ENCODE measurements around the gene CTBP2. TPM values are rescaled to one million over a fixed set of nuclear protein-coding genes. Genes with fewer than 3 reads are reported as not detected.

CTBP2 gene
- total RNA-seq, 1 experiment from 2014 or later: 78.7 TPM

DNA sequence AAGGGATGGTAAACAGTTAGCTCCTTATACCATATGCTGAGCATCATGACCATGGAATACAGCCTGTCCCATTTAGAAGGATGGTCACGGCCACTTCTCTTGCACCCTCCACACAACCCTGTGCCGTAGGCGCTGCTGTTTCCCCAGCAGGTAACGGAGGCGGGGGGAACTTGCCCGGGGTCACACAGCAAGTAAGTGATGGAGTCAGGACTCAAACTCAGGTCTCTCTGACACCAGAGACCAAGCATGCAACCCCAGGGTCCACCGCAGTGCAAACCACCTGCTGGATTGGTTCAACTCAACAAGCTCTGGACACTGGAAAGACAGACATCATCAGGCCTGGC is 146.9 kb downstream of the CTBP2 start:
- Mint-ChIP-seq H3K27ac (ENCODE audit: unreplicated experiment) (no peak overlapping the region), H3K27me3 (ENCODE audit: unreplicated experiment) (no peaks in the 10 kb centered on the region), H3K9me3 (ENCODE audit: low read depth, unreplicated experiment) (no peaks in the 10 kb centered on the region), H3K4me3 (ENCODE audit: low read depth, unreplicated experiment) (no peak overlapping the region), H3K4me1 (ENCODE audit: low read depth, unreplicated experiment) (peaks cover 16% of the 10 kb centered on the region), H3K36me3 (ENCODE audit: insufficient read depth, unreplicated experiment) (peaks cover 6% of the 10 kb centered on the region)
- CTCF ChIA-PET: no interaction called here
- DNase-seq: no peak
- no TSS peak for BruUV-seq (replicated peaks)
- intact Hi-C loops (cut with micrococcal nuclease; ENCODE audit: unreplicated experiment): no loop called here
- TF ChIP-seq, protein P1, sequence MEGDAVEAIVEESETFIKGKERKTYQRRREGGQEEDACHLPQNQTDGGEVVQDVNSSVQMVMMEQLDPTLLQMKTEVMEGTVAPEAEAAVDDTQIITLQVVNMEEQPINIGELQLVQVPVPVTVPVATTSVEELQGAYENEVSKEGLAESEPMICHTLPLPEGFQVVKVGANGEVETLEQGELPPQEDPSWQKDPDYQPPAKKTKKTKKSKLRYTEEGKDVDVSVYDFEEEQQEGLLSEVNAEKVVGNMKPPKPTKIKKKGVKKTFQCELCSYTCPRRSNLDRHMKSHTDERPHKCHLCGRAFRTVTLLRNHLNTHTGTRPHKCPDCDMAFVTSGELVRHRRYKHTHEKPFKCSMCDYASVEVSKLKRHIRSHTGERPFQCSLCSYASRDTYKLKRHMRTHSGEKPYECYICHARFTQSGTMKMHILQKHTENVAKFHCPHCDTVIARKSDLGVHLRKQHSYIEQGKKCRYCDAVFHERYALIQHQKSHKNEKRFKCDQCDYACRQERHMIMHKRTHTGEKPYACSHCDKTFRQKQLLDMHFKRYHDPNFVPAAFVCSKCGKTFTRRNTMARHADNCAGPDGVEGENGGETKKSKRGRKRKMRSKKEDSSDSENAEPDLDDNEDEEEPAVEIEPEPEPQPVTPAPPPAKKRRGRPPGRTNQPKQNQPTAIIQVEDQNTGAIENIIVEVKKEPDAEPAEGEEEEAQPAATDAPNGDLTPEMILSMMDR (IDR thresholded peaks at IDR 0.05; ENCODE audit: unreplicated experiment): no peak

DNA sequence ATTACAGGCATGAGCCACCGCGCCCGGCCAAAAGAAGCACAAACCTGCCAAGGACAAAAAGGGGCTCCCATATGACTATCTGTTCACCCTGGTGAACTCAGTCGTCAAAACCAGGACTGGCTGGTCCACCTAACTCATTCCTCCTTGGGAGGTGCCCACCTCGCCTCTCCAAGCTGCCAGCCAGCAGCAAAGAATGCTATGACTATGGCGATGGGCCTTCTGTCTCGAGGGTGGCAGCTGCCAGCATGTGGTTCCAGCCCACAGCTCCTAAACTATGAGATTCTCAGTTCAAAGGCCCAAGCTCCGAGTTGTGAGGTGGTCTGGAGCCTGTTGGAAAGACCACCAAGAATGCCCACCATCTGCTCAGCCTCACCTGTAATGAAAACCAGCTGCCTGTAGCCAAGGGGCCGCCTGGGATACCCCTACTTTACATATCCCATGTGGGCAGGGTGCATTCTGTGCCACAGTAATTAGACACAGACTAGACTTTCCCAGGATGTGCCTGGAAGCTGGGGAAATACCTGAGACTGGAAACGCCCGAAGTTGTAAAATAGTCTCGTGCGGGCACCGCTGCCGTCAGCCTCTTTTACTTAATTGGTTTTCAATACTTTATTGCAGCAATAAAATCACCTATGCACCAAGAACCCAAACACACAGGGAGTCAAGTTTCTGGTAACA is 147.4 kb downstream of the CTBP2 start:
- H3K4me1 Mint-ChIP-seq (ENCODE audit: low read depth, unreplicated experiment): peaks cover 18% of the 10 kb centered on the region
- CTCF ChIA-PET: no interaction called here
- H3K4me3 Mint-ChIP-seq (ENCODE audit: low read depth, unreplicated experiment): no peak overlapping the region
- no peaks in the 10 kb centered on the region for H3K9me3 Mint-ChIP-seq (ENCODE audit: low read depth, unreplicated experiment)
- no peak for DNase-seq
- TF ChIP-seq, protein P1 (IDR thresholded peaks at IDR 0.05; ENCODE audit: unreplicated experiment): no peak
- peaks cover 6% of the 10 kb centered on the region for H3K36me3 Mint-ChIP-seq (ENCODE audit: insufficient read depth, unreplicated experiment)
- H3K27ac Mint-ChIP-seq (ENCODE audit: unreplicated experiment): no peak overlapping the region
- no peaks in the 10 kb centered on the region for H3K27me3 Mint-ChIP-seq (ENCODE audit: unreplicated experiment)
- BruUV-seq (replicated peaks): no TSS peak
- intact Hi-C loops (cut with micrococcal nuclease; ENCODE audit: unreplicated experiment): no loop called here

DNA sequence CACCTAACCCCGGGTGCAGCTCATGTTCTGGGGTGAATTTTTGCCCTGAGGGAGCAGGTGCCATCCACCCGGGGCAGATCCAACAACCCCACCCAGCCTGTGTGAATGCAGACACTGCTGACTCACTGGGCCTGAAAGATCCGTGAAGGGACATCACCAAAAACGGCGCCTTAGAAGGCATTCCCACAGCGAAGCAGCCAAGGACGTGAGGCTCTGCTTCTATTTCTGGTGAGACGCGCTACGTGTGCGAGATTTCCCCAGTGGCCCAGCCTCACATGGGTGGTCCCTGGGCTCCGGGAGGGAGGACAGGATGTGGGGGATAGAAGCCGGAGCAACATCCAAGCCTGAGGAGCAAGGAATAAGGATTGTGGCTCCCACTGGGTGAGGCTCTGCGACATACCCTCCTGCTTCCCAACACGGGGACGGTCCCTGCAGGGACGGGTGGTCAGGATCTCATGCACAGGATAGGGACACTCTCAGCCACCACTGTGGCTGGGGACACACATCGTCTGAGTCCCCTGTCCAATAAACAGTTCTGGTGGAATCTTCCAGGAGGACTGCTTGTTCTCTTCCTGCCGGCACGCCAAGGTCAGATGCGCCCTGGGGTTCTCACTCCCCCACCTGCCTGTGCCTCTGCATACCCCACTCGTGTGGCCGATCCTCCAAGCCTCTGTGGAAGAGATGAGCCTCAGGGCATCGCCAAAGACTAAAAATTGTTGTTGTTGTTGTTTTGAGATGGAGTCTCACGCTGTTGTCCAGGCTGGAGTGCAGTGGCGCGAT is 148.2 kb downstream of the CTBP2 start:
- DNase-seq: no peak
- no peak overlapping the region for H3K27ac Mint-ChIP-seq (ENCODE audit: unreplicated experiment)
- BruUV-seq (replicated peaks): no TSS peak
- H3K9me3 Mint-ChIP-seq (ENCODE audit: low read depth, unreplicated experiment): no peaks in the 10 kb centered on the region
- no peak overlapping the region for H3K4me3 Mint-ChIP-seq (ENCODE audit: low read depth, unreplicated experiment)
- H3K27me3 Mint-ChIP-seq (ENCODE audit: unreplicated experiment): no peaks in the 10 kb centered on the region
- TF ChIP-seq, protein P1 (IDR thresholded peaks at IDR 0.05; ENCODE audit: unreplicated experiment): no peak
- CTCF ChIA-PET: no interaction called here
- peaks cover 18% of the 10 kb centered on the region for H3K4me1 Mint-ChIP-seq (ENCODE audit: low read depth, unreplicated experiment)
- H3K36me3 Mint-ChIP-seq (ENCODE audit: insufficient read depth, unreplicated experiment): peaks cover 9% of the 10 kb centered on the region
- intact Hi-C loops (cut with micrococcal nuclease; ENCODE audit: unreplicated experiment): no loop called here

DNA sequence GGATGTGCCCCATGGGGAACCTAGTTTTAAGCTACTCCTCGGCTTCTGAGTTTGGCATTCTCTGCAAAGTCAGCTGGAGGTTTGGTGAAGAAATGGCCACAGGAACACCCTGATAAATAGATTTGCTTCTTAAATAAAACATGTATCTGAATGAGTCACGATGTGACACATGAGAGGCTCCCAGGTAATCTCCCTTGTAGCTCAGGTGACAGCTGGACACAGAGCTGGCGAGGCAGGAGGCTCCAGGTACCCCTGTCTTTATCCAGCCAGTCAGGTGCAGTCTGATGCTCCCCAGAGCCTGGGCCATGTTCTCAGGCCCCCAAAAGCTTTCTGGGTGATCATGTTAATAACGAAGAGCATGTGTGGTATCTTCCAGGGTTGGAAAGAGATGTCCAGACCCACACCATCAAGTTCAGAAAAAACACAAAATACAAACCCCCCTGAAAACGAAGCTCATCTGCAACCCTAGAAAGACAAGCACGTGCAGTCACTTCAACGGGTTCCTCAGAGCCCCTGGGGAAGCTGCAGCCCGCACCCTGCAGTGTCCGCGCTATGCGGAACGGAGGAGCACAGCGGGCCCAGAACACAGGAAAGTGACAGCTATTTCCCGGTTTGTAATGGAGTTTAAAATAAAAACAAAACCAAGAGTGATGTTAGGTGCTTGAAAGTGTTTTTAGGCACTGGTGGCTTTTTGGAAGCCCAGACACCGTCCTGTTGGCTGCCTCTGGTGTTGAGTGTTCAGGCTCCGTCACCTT is 149.0 kb downstream of the CTBP2 start:
- TF ChIP-seq, protein P1 (IDR thresholded peaks at IDR 0.05; ENCODE audit: unreplicated experiment): no peak
- BruUV-seq (replicated peaks): no TSS peak

More for the DNA sequence above, 149.0 kb downstream of the CTBP2 start:
- H3K4me3 Mint-ChIP-seq (ENCODE audit: low read depth, unreplicated experiment): no peak overlapping the region
- H3K9me3 Mint-ChIP-seq (ENCODE audit: low read depth, unreplicated experiment): no peaks in the 10 kb centered on the region
- no peaks in the 10 kb centered on the region for H3K27me3 Mint-ChIP-seq (ENCODE audit: unreplicated experiment)
- H3K27ac Mint-ChIP-seq (ENCODE audit: unreplicated experiment): no peak overlapping the region
- H3K36me3 Mint-ChIP-seq (ENCODE audit: insufficient read depth, unreplicated experiment): peaks cover 13% of the 10 kb centered on the region
- intact Hi-C loops (cut with micrococcal nuclease; ENCODE audit: unreplicated experiment): no loop called here
- H3K4me1 Mint-ChIP-seq (ENCODE audit: low read depth, unreplicated experiment): peaks cover 18% of the 10 kb centered on the region
- CTCF ChIA-PET: interaction anchor here (0.6 kb wide), 1 partner anchor 19 kb away, joined by 3 read pairs; no protein-coding TSS in a partner anchor
- DNase-seq: no peak

Data from Calu3 (cell line).